NCI-H345 (cell line): ENCODE data around the gene TMPRSS7.
A peak's percentile ranks its signal among the peaks of the same experiment; 100 is the strongest.
"Not testable (repeated sequence)": the region's sequence is repeated elsewhere in the genome, so short reads cannot be mapped to it uniquely, and the experiment has no call there.

Source experiments
- DNase-seq: peaks from one replicate; lab custom pipeline; 2025; lab: John Stamatoyannopoulos, UW

Gene TMPRSS7

GRCh38 chr3:112012205-112012992 lies 22.1 kb upstream of the TMPRSS7 start:
- no peak for DNase-seq

GRCh38 chr3:112013058-112013783 lies 21.3 kb upstream of the TMPRSS7 start:
- DNase-seq: no peak

- no peak for DNase-seq
Measured at GRCh38 chr3:112013784-112014143, 20.8 kb upstream of the TMPRSS7 start.

- no peak for DNase-seq
Measured at GRCh38 chr3:112017091-112017490, 17.4 kb upstream of the TMPRSS7 start.

- no peak for DNase-seq
Measured at GRCh38 chr3:112018712-112019111, 15.8 kb upstream of the TMPRSS7 start.

GRCh38 chr3:112019716-112020115 lies 14.8 kb upstream of the TMPRSS7 start:
- no peak for DNase-seq

GRCh38 chr3:112020674-112021085 lies 13.9 kb upstream of the TMPRSS7 start:
- no peak for DNase-seq

GRCh38 chr3:112027142-112027541 lies 7.4 kb upstream of the TMPRSS7 start:
- no peak for DNase-seq

- peak; percentile 34 for DNase-seq
Measured at GRCh38 chr3:112027826-112028225, 6.7 kb upstream of the TMPRSS7 start.

GRCh38 chr3:112030901-112031300 lies 3.6 kb upstream of the TMPRSS7 start:
- DNase-seq: no peak

GRCh38 chr3:112032098-112032731 lies 2.3 kb upstream of the TMPRSS7 start:
- DNase-seq: peak; percentile 21

GRCh38 chr3:112035241-112035640 lies 705 bp downstream of the TMPRSS7 start:
- DNase-seq: no peak

- not testable (repeated sequence) for DNase-seq
Measured at GRCh38 chr3:112037194-112037593, 2.7 kb downstream of the TMPRSS7 start.

GRCh38 chr3:112038863-112039262 lies 4.3 kb downstream of the TMPRSS7 start:
- DNase-seq: no peak

- no peak for DNase-seq
Measured at GRCh38 chr3:112041321-112041720, 6.8 kb downstream of the TMPRSS7 start.

- peak; percentile 97 for DNase-seq
Measured at GRCh38 chr3:112042842-112043280, 8.3 kb downstream of the TMPRSS7 start.

- peak; percentile 86 for DNase-seq
Measured at GRCh38 chr3:112043621-112044201, 9.2 kb downstream of the TMPRSS7 start.

GRCh38 chr3:112046599-112046998 lies 12.1 kb downstream of the TMPRSS7 start:
- DNase-seq: no peak

GRCh38 chr3:112047264-112047663 lies 12.7 kb downstream of the TMPRSS7 start:
- no peak for DNase-seq

- no peak for DNase-seq
Measured at GRCh38 chr3:112048911-112049310, 14.4 kb downstream of the TMPRSS7 start.

GRCh38 chr3:112053229-112053628 lies 18.7 kb downstream of the TMPRSS7 start:
- DNase-seq: no peak

GRCh38 chr3:112056451-112056929 lies 22.0 kb downstream of the TMPRSS7 start:
- no peak for DNase-seq
